Right lobe of liver (tissue), 4 donors: ENCODE data around the gene ZNF805.

Experiments used
- POLR2A ChIP-seq: fragments of 450-650 bp; IDR thresholded peaks from one replicate; pipeline ENCODE4 v1.6.1; 2017; ENCODE audit warnings: antibody characterized with exemption, mild to moderate bottlenecking
- TF ChIP-seq, protein P1 (sequence below), 4 donors: fragments of 200-600 bp in 3 of 4; fragments of 450-650 bp in 1 of 4; IDR thresholded peaks; one replicate each; pipeline versions ENCODE4 v1.5.1 to v1.8.0; 2016 to 2022; ENCODE audit warnings: antibody characterized with exemption in 4 of 4, mild to moderate bottlenecking in 2 of 4
- donor health status: DM: no; HTN: no; CAD: no.
- donor health status: DM: no; HTN: no; CAD: no.
- donor health status: DM: no; HTN: yes; CAD: no.

DNA sequence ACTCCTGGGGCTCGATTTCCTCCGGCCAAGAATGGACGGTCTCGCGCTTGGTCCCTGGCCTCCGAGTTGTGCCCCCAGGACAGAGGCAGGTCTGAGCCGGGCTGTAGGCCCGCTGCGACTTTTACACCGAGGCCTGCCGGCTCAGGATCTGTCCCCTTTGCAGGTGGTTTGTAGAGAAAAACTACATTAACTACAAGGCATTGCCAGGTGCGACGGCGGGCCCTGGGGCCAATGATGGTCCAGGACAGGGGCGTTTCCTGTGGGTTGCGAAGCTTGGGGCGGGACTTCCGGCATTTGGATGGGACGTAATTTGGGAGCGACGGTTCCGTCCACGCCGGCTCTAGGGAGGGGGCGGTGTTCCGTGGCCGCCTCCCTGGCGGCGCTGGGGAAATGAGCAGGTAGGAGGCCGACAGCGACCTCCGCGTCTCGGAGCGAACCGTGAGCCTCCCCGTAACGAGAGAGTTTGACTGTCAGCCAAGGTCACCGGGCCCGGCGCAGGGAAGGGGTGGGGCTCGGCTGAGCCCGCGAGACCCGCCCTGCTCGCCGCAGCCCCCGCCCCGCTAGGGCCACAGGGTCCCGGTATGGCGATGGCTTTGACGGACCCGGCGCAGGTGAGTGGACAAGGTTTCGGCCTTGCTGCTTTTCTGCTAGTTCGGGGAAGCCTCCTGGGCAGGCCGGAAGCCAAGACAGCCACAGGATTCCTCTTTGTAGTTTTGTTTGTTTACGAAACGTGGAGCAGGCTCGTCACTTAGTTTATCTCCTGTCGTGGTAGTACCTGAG is at the start of gene ZNF805:
- TF ChIP-seq, protein P1, sequence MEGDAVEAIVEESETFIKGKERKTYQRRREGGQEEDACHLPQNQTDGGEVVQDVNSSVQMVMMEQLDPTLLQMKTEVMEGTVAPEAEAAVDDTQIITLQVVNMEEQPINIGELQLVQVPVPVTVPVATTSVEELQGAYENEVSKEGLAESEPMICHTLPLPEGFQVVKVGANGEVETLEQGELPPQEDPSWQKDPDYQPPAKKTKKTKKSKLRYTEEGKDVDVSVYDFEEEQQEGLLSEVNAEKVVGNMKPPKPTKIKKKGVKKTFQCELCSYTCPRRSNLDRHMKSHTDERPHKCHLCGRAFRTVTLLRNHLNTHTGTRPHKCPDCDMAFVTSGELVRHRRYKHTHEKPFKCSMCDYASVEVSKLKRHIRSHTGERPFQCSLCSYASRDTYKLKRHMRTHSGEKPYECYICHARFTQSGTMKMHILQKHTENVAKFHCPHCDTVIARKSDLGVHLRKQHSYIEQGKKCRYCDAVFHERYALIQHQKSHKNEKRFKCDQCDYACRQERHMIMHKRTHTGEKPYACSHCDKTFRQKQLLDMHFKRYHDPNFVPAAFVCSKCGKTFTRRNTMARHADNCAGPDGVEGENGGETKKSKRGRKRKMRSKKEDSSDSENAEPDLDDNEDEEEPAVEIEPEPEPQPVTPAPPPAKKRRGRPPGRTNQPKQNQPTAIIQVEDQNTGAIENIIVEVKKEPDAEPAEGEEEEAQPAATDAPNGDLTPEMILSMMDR (IDR thresholded peaks at IDR 0.05), result peak in 2 of 4 donors; percentile 6 to 15
- peak; percentile 61 for TF ChIP-seq POLR2A
